H1 (cell line): ENCODE results near the gene SLC22A2. TPM values are rescaled to one million over a fixed set of nuclear protein-coding genes. Genes with fewer than 3 reads are reported as not detected.

ENCODE experiments used
- CTCF ChIA-PET: fragments of 300-600 bp; sonication (Branson Sonifier 250); formaldehyde crosslinking; loops from one replicate; lab custom pipeline; 2021; ENCODE audit not compliant: partially characterized antibody; lab: Charles Lee
- POLR2A ChIA-PET: fragments of 300-600 bp; sonication (Branson Sonifier 250); formaldehyde crosslinking; loops from one replicate; lab custom pipeline; 2021; ENCODE audit warnings: inconsistent platforms; ENCODE audit not compliant: partially characterized antibody; lab: Charles Lee
- DNase-seq, 2 experiments: peaks; one replicate each; pipeline versions ENCODE4 v3.0.0 to v3.0.0-alpha.2; 2010 to 2022; ENCODE audit warnings: low spot score in 2 of 2, low read depth in 1 of 2, mixed read lengths in 1 of 2
- FAIRE-seq: peaks from 2 replicates; lab custom pipeline; 2011; peaks lifted over from hg19 to GRCh38; lab: Jason Lieb, UNC
- H2AFZ ChIP-seq: 2 replicates; pipeline ENCODE4 v1.8.1; 2012; ENCODE audit warnings: low read length, inconsistent platforms
- H2AK5ac ChIP-seq: 2 replicates; pipeline ENCODE4 v1.6.1; 2013; ENCODE audit warnings: low read depth, low read length
- H2BK120ac ChIP-seq: replicated peaks from 2 replicates; pipeline ENCODE3; 2013; ENCODE audit warnings: low read depth, low read length, inconsistent platforms
- H2BK12ac ChIP-seq: 2 replicates; pipeline ENCODE4 v1.6.1; 2013; ENCODE audit warnings: low read depth, low read length
- H2BK15ac ChIP-seq: 2 replicates; pipeline ENCODE4 v1.6.1; 2013; ENCODE audit warnings: low read length
- H2BK20ac ChIP-seq: 2 replicates; pipeline ENCODE4 v1.6.1; 2013; ENCODE audit warnings: low read length
- H2BK5ac ChIP-seq: 2 replicates; pipeline ENCODE4 v1.6.1; 2013; ENCODE audit warnings: low read depth, low read length
- H3K14ac ChIP-seq: 2 replicates; pipeline ENCODE4 v1.6.1; 2013; ENCODE audit warnings: inconsistent platforms; ENCODE audit not compliant: insufficient read length
- H3K18ac ChIP-seq: 2 replicates; pipeline ENCODE4 v1.6.1; 2013; ENCODE audit warnings: low read length; ENCODE audit errors: extremely low read depth
- H3K23ac ChIP-seq: 2 replicates; pipeline ENCODE4 v1.6.1; 2013; ENCODE audit warnings: inconsistent platforms; ENCODE audit not compliant: insufficient read length
- H3K23me2 ChIP-seq: 2 replicates; pipeline ENCODE4 v1.6.1; 2013; ENCODE audit warnings: low read depth, low read length
- H3K27ac ChIP-seq: 2 replicates; pipeline ENCODE4 v1.6.1; 2011; ENCODE audit warnings: low read depth, low read length, inconsistent platforms
- H3K27me3 ChIP-seq, 4 experiments: replicated peaks in 1 of 4; 1 replicate in 1 of 4; 2 replicates in 3 of 4; pipeline versions ENCODE4 v1.6.1 to v1.8.1; 2011 to 2013; ENCODE audit warnings: low read length in 3 of 4, mild to moderate bottlenecking in 3 of 4, inconsistent platforms in 2 of 4, mixed read lengths in 2 of 4, moderate library complexity in 1 of 4; ENCODE audit not compliant: control insufficient read depth in 3 of 4, insufficient read depth in 3 of 4; ENCODE audit errors: extremely low read depth in 1 of 4
- H3K36me3 ChIP-seq, 4 experiments: 2 replicates each; pipeline versions ENCODE4 v1.6.1 to v1.8.1; 2011 to 2013; ENCODE audit warnings: mild to moderate bottlenecking in 4 of 4, low read length in 3 of 4, moderate library complexity in 2 of 4, control low read depth in 1 of 4, inconsistent platforms in 1 of 4; ENCODE audit not compliant: insufficient read depth in 4 of 4, control insufficient read depth in 2 of 4
- H3K4ac ChIP-seq: replicated peaks from 2 replicates; pipeline ENCODE3; 2013; ENCODE audit warnings: low read length, low read depth, mixed read lengths, inconsistent platforms; ENCODE audit not compliant: insufficient read length
- H3K4me1 ChIP-seq, 4 experiments: replicated peaks in 1 of 4; 1 replicate in 1 of 4; 2 replicates in 3 of 4; pipeline versions ENCODE4 v1.6.1 to v1.8.1; 2011 to 2013; ENCODE audit warnings: low read length in 3 of 4, inconsistent platforms in 2 of 4, mixed read lengths in 1 of 4; ENCODE audit not compliant: insufficient read depth in 4 of 4, control insufficient read depth in 3 of 4
- H3K4me2 ChIP-seq, 2 experiments: 2 replicates each; pipeline versions ENCODE4 v1.6.1 to v1.8.1; 2011 to 2013; ENCODE audit warnings: low read depth in 2 of 2, low read length in 2 of 2, control low read depth in 1 of 2, inconsistent platforms in 1 of 2, mild to moderate bottlenecking in 1 of 2; ENCODE audit not compliant: insufficient read depth in 1 of 2
- H3K4me3 ChIP-seq, 4 experiments: fragments of 200-600, 300-600 bp in 1 of 4; sonication (generic), shearing (Covaris generic), sonication (Bioruptor Twin) in 1 of 4; 2 replicates each; pipeline versions ENCODE4 v1.5.1 to v1.8.1; 2011 to 2016; ENCODE audit warnings: low read length in 4 of 4, low read depth in 3 of 4, control low read depth in 2 of 4, inconsistent platforms in 2 of 4, mild to moderate bottlenecking in 2 of 4, mixed read lengths in 1 of 4, moderate library complexity in 1 of 4; ENCODE audit not compliant: insufficient read depth in 2 of 4; ENCODE audit errors: extremely low read depth in 1 of 4
- H3K56ac ChIP-seq: replicated peaks from 2 replicates; pipeline ENCODE3; 2013; ENCODE audit warnings: low read depth, mild to moderate bottlenecking, mixed read lengths, low read length, inconsistent platforms; ENCODE audit not compliant: insufficient read length
- H3K79me1 ChIP-seq: 2 replicates; pipeline ENCODE4 v1.6.1; 2013; ENCODE audit warnings: low read depth, low read length, control low read depth
- H3K79me2 ChIP-seq, 2 experiments: 2 replicates each; pipeline versions ENCODE4 v1.6.1 to v1.8.1; 2012 to 2013; ENCODE audit warnings: low read length in 2 of 2, mild to moderate bottlenecking in 2 of 2, inconsistent platforms in 1 of 2; ENCODE audit not compliant: insufficient read depth in 2 of 2, control insufficient read depth in 1 of 2
- H3K9ac ChIP-seq, 4 experiments: replicated peaks in 1 of 4; 1 replicate in 1 of 4; 2 replicates in 3 of 4; pipeline versions ENCODE4 v1.6.1 to v1.8.1; 2011 to 2013; ENCODE audit warnings: low read depth in 3 of 4, low read length in 3 of 4, control low read depth in 2 of 4, mild to moderate bottlenecking in 2 of 4, moderate library complexity in 2 of 4, inconsistent platforms in 1 of 4; ENCODE audit errors: extremely low read depth in 1 of 4
- H3K9me3 ChIP-seq, 2 experiments: 2 replicates each; pipeline versions ENCODE4 v1.6.1 to v1.8.1; 2012 to 2013; ENCODE audit warnings: mild to moderate bottlenecking in 2 of 2, moderate library complexity in 2 of 2, control low read depth in 1 of 2, inconsistent platforms in 1 of 2, low read depth in 1 of 2, low read length in 1 of 2, mixed read lengths in 1 of 2; ENCODE audit not compliant: insufficient read depth in 2 of 2
- H4K20me1 ChIP-seq, 2 experiments: replicated peaks in 1 of 2; 2 replicates each; pipeline versions ENCODE3 to v1.8.1; 2011 to 2013; ENCODE audit warnings: inconsistent platforms in 2 of 2, low read length in 2 of 2, mild to moderate bottlenecking in 1 of 2; ENCODE audit not compliant: insufficient read depth in 2 of 2, control insufficient read depth in 1 of 2
- H4K5ac ChIP-seq: 2 replicates; pipeline ENCODE4 v1.6.1; 2013; ENCODE audit warnings: low read length, low read depth, mixed read lengths, inconsistent platforms; ENCODE audit not compliant: insufficient read length
- H4K8ac ChIP-seq: 2 replicates; pipeline ENCODE4 v1.8.0; 2013; ENCODE audit warnings: mild to moderate bottlenecking, moderate library complexity, low read length, inconsistent platforms; ENCODE audit not compliant: insufficient read depth; ENCODE audit errors: extremely low read depth
- H4K91ac ChIP-seq: replicated peaks from 2 replicates; pipeline ENCODE3; 2013; ENCODE audit warnings: low read length, mixed read lengths, inconsistent platforms; ENCODE audit not compliant: insufficient read length
- BACH1 ChIP-seq: IDR thresholded peaks from 2 replicates; pipeline ENCODE4 v1.6.1; 2012; ENCODE audit warnings: low read length, improper control_type of control experiment
- CBX5 ChIP-seq: fragments of 300-800, 300-1000 bp; sonication (generic); IDR thresholded peaks from 2 replicates; pipeline ENCODE4 v1.7.1; 2016; ENCODE audit warnings: antibody characterized with exemption, low read length, low read depth
- GABPA ChIP-seq: IDR thresholded peaks from 2 replicates; pipeline ENCODE4 v1.6.1; 2011; ENCODE audit warnings: mild to moderate bottlenecking, low read length, moderate library complexity, borderline replicate concordance; ENCODE audit not compliant: insufficient read depth
- JUN ChIP-seq: IDR thresholded peaks from 2 replicates; pipeline ENCODE4 v1.6.1; 2011; ENCODE audit warnings: low read depth, mild to moderate bottlenecking, improper control_type of control experiment, low read length
- JUND ChIP-seq: IDR thresholded peaks from 2 replicates; pipeline ENCODE4 v1.6.1; 2011; ENCODE audit warnings: mild to moderate bottlenecking, improper control_type of control experiment, low read length
- KDM4A ChIP-seq: IDR thresholded peaks from one replicate; pipeline ENCODE4 v1.7.1; 2012; ENCODE audit warnings: low read depth, mild to moderate bottlenecking, moderate library complexity, low read length, inconsistent platforms; ENCODE audit not compliant: severe bottlenecking
- MAFK ChIP-seq: IDR thresholded peaks from 2 replicates; pipeline ENCODE4 v1.6.1; 2012; ENCODE audit warnings: low read depth, mild to moderate bottlenecking, improper control_type of control experiment, low read length
- SIRT6 ChIP-seq: IDR thresholded peaks from one replicate; pipeline ENCODE4 v1.7.1; 2012; ENCODE audit warnings: low read length, inconsistent platforms
- SP2 ChIP-seq: IDR thresholded peaks from 2 replicates; pipeline ENCODE4 v1.6.1; 2012; ENCODE audit warnings: mild to moderate bottlenecking, low read length, inconsistent platforms
- SP4 ChIP-seq: IDR thresholded peaks from 2 replicates; pipeline ENCODE4 v1.6.1; 2012; ENCODE audit warnings: low read length, inconsistent platforms
- TEAD4 ChIP-seq: IDR thresholded peaks from 2 replicates; pipeline ENCODE4 v1.6.1; 2012; ENCODE audit warnings: low read depth, low read length, inconsistent platforms, mixed read lengths
- WGBS, 2 experiments: shearing (Covaris generic) in 1 of 2; methylation state at CpG; one replicate each; pipeline versions ENCODE4 v1.1.6 to v1.1.7; 2013 to 2015; ENCODE audit warnings: low lambda C conversion rate in 2 of 2, mixed read lengths in 2 of 2, inconsistent platforms in 1 of 2, low coverage in 1 of 2, missing lambda C conversion rate in 1 of 2; ENCODE audit not compliant: insufficient replicate concordance in 2 of 2, insufficient coverage in 1 of 2, insufficient read length in 1 of 2; ENCODE audit errors: extremely low coverage in 1 of 2, missing lambda C conversion rate in 1 of 2; 5-methylcytosine and 5-hydroxymethylcytosine counted together
- polyA plus RNA-seq, 7 experiments: library from polyadenylated mRNA; depleted of rRNA in 3 of 7; stranded (reverse) in 5 of 7; unstranded in 2 of 7; fragments of >200 nt in 5 of 7; fragments of 200-250 nt in 2 of 7; gene quantifications; 1 replicate in 5 of 7; 2 replicates in 1 of 7; 4 replicates in 1 of 7; pipeline versions ENCODE4 v1.2.1 to v1.2.3, GENCODE V29; 2011 to 2013; ENCODE audit warnings: missing spikeins in 2 of 7, mixed read lengths in 2 of 7
- total RNA-seq: library from RNA; stranded (reverse); fragmentation: NEBNext Ultra II Directional; extraction: Animal tissue kit (Norgen Biotek cat#: 25700); gene quantifications from 2 replicates; pipeline ENCODE4 v1.2.1, GENCODE V29; 2021
- TF ChIP-seq, protein P1 (sequence below): IDR thresholded peaks from 2 replicates; pipeline ENCODE4 v1.6.1; 2011; ENCODE audit warnings: low read length, improper control_type of control experiment
- TF ChIP-seq, protein P2 (sequence below): IDR thresholded peaks from 2 replicates; pipeline ENCODE4 v1.6.1; 2012; ENCODE audit warnings: low read length, inconsistent platforms

The SLC22A2 gene
- total and polyA plus RNA-seq, 2 of the 8 experiments (the other 6 are each of a cell fraction or from before 2014, with no cell fraction given), result 0.23 to 1.4 TPM

DNA sequence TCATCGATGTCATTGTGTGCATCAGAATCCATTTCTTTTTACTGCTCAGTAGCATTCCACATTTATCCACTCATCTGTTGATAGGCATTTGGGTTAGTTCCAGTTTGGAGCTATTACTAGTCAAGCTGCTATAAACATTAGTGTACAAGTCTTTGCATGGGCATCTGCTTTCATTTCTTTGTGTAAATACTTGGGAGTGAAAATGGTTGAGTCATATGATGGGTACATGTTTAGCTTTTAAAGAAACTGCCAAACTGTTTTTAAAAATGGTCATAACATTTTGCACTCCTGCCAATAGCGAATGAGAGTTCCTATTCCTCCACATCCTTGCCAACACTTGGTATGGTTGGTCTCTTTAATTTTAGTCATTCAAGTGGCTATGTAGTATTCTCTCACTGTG is 21.2 kb upstream of the SLC22A2 start:
- ChIA-PET CTCF (no interaction called here), POLR2A (no interaction called here)
- H3K79me1 ChIP-seq, result no peaks in the 10 kb centered on the region
- peaks cover 0 to 5% (median 0%) of the 10 kb centered on the region in 4 experiments; a peak in 2 of 7 replicates for H3K4me1 ChIP-seq
- H2AK5ac ChIP-seq, result no peak overlapping the region
- H3K9ac ChIP-seq, result no peak overlapping the region
- no peak overlapping the region for H3K4ac ChIP-seq
- H3K4me2 ChIP-seq, result no peak overlapping the region
- no peak overlapping the region for H2AFZ ChIP-seq
- H3K23ac ChIP-seq, result no peak overlapping the region
- no peak for DNase-seq
- no peaks in the 10 kb centered on the region for H3K36me3 ChIP-seq
- 98% methylated on average over 2 of the region's 2 CpGs; no CpG with 5 or more reads in 1 of the 2 experiments for WGBS, 2 experiments
- H3K79me2 ChIP-seq, result no peaks in the 10 kb centered on the region
- no peak overlapping the region for H4K91ac ChIP-seq
- no peak overlapping the region for H2BK15ac ChIP-seq
- no peak overlapping the region for H2BK5ac ChIP-seq
- no peak overlapping the region for H4K5ac ChIP-seq
- H4K8ac ChIP-seq, result no peak overlapping the region
- H2BK12ac ChIP-seq, result no peak overlapping the region
- no peak overlapping the region for H3K27ac ChIP-seq
- H2BK20ac ChIP-seq, result no peak overlapping the region
- no peaks in the 10 kb centered on the region for H4K20me1 ChIP-seq
- H3K14ac ChIP-seq, result no peak overlapping the region
- H2BK120ac ChIP-seq, result no peak overlapping the region
- no peaks in the 10 kb centered on the region; a peak in 1 of 4 replicates for H3K9me3 ChIP-seq
- H3K18ac ChIP-seq, result no peak overlapping the region
- no peaks in the 10 kb centered on the region for H3K27me3 ChIP-seq
- no peak overlapping the region for H3K4me3 ChIP-seq
- no peak for FAIRE-seq
- no peak overlapping the region for H3K56ac ChIP-seq
- H3K23me2 ChIP-seq, result no peaks in the 10 kb centered on the region
- TF ChIP-seq KDM4A, result no peak
- TF ChIP-seq, protein P1, sequence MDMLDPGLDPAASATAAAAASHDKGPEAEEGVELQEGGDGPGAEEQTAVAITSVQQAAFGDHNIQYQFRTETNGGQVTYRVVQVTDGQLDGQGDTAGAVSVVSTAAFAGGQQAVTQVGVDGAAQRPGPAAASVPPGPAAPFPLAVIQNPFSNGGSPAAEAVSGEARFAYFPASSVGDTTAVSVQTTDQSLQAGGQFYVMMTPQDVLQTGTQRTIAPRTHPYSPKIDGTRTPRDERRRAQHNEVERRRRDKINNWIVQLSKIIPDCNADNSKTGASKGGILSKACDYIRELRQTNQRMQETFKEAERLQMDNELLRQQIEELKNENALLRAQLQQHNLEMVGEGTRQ, result no peak
- no peak for TF ChIP-seq GABPA
- TF ChIP-seq JUND, result no peak
- no peak for TF ChIP-seq MAFK
- no peak for TF ChIP-seq SP2
- TF ChIP-seq SP4, result no peak
- no peak for TF ChIP-seq BACH1
- no peak for TF ChIP-seq JUN
- TF ChIP-seq TEAD4, result no peak
- no peak for TF ChIP-seq SIRT6
- TF ChIP-seq CBX5, result no peak
- TF ChIP-seq, protein P2, sequence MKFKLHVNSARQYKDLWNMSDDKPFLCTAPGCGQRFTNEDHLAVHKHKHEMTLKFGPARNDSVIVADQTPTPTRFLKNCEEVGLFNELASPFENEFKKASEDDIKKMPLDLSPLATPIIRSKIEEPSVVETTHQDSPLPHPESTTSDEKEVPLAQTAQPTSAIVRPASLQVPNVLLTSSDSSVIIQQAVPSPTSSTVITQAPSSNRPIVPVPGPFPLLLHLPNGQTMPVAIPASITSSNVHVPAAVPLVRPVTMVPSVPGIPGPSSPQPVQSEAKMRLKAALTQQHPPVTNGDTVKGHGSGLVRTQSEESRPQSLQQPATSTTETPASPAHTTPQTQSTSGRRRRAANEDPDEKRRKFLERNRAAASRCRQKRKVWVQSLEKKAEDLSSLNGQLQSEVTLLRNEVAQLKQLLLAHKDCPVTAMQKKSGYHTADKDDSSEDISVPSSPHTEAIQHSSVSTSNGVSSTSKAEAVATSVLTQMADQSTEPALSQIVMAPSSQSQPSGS, result no peak
